ENCODE data around the gene PCDHB14.
"Not testable (repeated sequence)": the region's sequence is repeated elsewhere in the genome, so short reads cannot be mapped to it uniquely, and the experiment has no call there.

DNA sequence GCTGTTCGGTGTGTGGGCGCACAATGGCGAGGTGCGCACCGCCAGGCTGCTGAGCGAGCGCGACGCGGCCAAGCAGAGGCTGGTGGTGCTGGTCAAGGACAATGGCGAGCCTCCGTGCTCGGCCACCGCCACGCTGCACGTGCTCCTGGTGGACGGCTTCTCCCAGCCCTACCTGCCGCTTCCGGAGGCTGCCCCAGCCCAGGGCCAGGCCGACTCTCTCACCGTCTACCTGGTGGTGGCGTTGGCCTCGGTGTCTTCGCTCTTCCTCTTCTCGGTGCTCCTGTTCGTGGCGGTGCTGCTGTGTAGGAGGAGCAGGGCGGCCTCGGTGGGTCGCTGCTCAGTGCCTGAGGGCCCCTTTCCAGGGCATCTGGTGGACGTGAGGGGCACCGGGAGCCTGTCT lies 43.3 kb upstream of the PCDHB14 start:
- TF ChIP-seq CTCF, POLR2A (IDR thresholded peaks at IDR 0.05): not testable (repeated sequence)
